ENCODE measurements around the gene PLCB4. TPM values are rescaled to one million over a fixed set of nuclear protein-coding genes. Genes with fewer than 3 reads are reported as not detected.

The PLCB4 gene
- total and polyA plus RNA-seq, 7 donors: 9.7 to 21.0 (median 12.4) TPM

DNA sequence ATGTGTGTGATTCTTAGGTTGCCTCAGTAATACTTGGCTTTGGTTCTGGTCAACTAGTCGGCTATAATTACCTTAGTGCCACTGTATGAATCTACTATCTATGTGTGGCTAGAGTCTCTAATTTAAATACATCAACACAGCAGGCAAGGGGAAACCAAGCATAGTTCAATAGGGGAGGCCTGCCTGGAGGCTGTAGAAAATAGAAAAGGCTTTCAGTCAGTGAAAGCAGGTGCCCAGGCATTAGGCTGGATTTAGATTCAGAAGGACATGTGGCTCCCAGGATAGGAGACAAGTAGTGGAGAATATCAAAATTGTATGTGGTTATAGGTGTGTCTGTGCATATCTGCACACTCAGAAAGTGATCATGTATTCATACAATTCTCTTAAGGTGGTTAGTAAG, 330.4 kb downstream of the PLCB4 start:
- intact Hi-C loops (cut with DNase I): loop anchor here (10.0 kb wide), 1 partner anchor 645 kb away; no protein-coding TSS in a partner anchor
- no peaks in the 10 kb centered on the region for H3K4me1 ChIP-seq
- peaks cover 0 to 19% (median 0%) of the 10 kb centered on the region in 4 donors for H3K36me3 ChIP-seq
- no peak for DNase-seq
- no peak overlapping the region for H3K4me3 ChIP-seq
- H3K9me3 ChIP-seq: no peaks in the 10 kb centered on the region
- H3K27me3 ChIP-seq: no peaks in the 10 kb centered on the region
- TF ChIP-seq, protein P1, sequence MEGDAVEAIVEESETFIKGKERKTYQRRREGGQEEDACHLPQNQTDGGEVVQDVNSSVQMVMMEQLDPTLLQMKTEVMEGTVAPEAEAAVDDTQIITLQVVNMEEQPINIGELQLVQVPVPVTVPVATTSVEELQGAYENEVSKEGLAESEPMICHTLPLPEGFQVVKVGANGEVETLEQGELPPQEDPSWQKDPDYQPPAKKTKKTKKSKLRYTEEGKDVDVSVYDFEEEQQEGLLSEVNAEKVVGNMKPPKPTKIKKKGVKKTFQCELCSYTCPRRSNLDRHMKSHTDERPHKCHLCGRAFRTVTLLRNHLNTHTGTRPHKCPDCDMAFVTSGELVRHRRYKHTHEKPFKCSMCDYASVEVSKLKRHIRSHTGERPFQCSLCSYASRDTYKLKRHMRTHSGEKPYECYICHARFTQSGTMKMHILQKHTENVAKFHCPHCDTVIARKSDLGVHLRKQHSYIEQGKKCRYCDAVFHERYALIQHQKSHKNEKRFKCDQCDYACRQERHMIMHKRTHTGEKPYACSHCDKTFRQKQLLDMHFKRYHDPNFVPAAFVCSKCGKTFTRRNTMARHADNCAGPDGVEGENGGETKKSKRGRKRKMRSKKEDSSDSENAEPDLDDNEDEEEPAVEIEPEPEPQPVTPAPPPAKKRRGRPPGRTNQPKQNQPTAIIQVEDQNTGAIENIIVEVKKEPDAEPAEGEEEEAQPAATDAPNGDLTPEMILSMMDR (IDR thresholded peaks at IDR 0.05): no peak
- TF ChIP-seq EP300 (IDR thresholded peaks at IDR 0.05) (no peak), POLR2AphosphoS5 (IDR thresholded peaks at IDR 0.05) (no peak), POLR2A (IDR thresholded peaks at IDR 0.05) (no peak)
- 75 to 82% methylated on average over 1 of the region's 1 CpG for WGBS, 2 donors
- H3K27ac ChIP-seq: no peak overlapping the region

- DNase-seq: no peak
- H3K36me3 ChIP-seq: peaks cover 0 to 19% (median 0%) of the 10 kb centered on the region in 4 donors
- intact Hi-C loops (cut with DNase I): no loop called here
- H3K9me3 ChIP-seq: no peaks in the 10 kb centered on the region
- 73 to 78% methylated on average over 4 of the region's 4 CpGs for WGBS, 2 donors
- no peak overlapping the region for H3K27ac ChIP-seq
- no peak for TF ChIP-seq EP300 (IDR thresholded peaks at IDR 0.05)
- no peak for TF ChIP-seq POLR2AphosphoS5 (IDR thresholded peaks at IDR 0.05)
- TF ChIP-seq POLR2A (IDR thresholded peaks at IDR 0.05): no peak
- TF ChIP-seq, protein P1 (IDR thresholded peaks at IDR 0.05): no peak
- H3K27me3 ChIP-seq: no peaks in the 10 kb centered on the region
- no peaks in the 10 kb centered on the region for H3K4me1 ChIP-seq
- no peak overlapping the region for H3K4me3 ChIP-seq
These were observed 331.5 kb downstream of the PLCB4 start for GRCh38 chr20:9400171-9401025.

- no peak for DNase-seq
- WGBS, 2 donors: 77% methylated on average over 3 of the region's 3 CpGs
- no peaks in the 10 kb centered on the region for H3K4me1 ChIP-seq
- intact Hi-C loops (cut with DNase I): no loop called here
- TF ChIP-seq POLR2AphosphoS5 (IDR thresholded peaks at IDR 0.05) (no peak), EP300 (IDR thresholded peaks at IDR 0.05) (no peak), POLR2A (IDR thresholded peaks at IDR 0.05) (no peak)
- TF ChIP-seq, protein P1 (IDR thresholded peaks at IDR 0.05): no peak
- peaks cover 0 to 19% (median 0%) of the 10 kb centered on the region in 4 donors for H3K36me3 ChIP-seq
- H3K27me3 ChIP-seq: no peaks in the 10 kb centered on the region
- no peaks in the 10 kb centered on the region for H3K9me3 ChIP-seq
- H3K4me3 ChIP-seq: no peak overlapping the region
- H3K27ac ChIP-seq: no peak overlapping the region
These were observed 332.5 kb downstream of the PLCB4 start for GRCh38 chr20:9401371-9401770.

DNA sequence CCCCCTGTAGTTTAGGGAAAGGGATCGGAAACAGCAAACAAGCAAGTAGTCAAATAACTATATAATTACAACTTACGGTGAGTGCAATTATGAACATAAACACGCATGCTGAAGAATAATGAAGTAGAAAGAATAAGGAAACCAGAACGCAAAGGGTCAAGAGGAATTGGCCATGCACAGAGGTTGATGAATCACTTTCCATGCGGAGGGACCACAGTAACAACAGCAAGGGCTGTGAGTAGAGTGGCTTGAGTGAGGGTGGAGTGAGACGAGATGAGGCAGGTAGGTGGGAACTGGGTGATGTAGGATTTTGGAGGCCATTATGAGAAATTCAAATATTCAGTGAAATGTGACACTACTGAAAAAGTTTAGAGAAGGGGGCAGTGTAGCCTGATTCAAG, 333.3 kb downstream of the PLCB4 start:
- WGBS, 2 donors: 90 to 91% methylated on average over 6 of the region's 6 CpGs
- H3K4me3 ChIP-seq: no peak overlapping the region
- no peak overlapping the region for H3K27ac ChIP-seq
- DNase-seq: no peak
- no peaks in the 10 kb centered on the region for H3K4me1 ChIP-seq
- H3K36me3 ChIP-seq: peaks cover 0 to 19% (median 0%) of the 10 kb centered on the region in 4 donors
- TF ChIP-seq, protein P1 (IDR thresholded peaks at IDR 0.05): no peak
- TF ChIP-seq EP300 (IDR thresholded peaks at IDR 0.05): no peak
- no peak for TF ChIP-seq POLR2A (IDR thresholded peaks at IDR 0.05)
- intact Hi-C loops (cut with DNase I): no loop called here
- H3K9me3 ChIP-seq: no peaks in the 10 kb centered on the region
- no peaks in the 10 kb centered on the region for H3K27me3 ChIP-seq
